HG02642 (cell line): ENCODE data around the gene ATF6.

Experiments used
- ATAC-seq: cut with Tn5 transposase; IDR thresholded peaks from one replicate; pipeline ENCODE4 v1.9.1; 2021; ENCODE audit warnings: mild to moderate bottlenecking; ENCODE audit not compliant: unreplicated experiment, poor library complexity

Gene ATF6

DNA sequence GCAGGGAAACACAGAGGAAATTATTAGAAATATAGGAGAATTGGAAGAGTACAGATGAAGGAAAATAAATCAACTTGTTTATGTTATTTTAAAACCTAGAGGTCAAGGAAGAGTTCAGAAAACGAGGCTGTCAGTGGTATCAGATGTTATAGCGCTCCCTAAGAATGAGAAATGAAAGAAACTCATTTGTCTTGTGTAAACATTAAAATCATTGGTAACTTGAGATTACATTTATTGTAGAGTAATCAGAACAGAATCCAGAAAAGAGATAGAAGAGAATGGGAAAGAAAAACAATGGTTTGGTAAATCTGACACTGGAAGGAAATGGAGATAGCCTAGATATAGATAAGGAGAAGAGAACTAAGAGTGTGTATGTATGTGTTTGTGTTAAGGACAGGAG lies 106.4 kb downstream of the ATF6 start:
- ATAC-seq, result no peak

DNA sequence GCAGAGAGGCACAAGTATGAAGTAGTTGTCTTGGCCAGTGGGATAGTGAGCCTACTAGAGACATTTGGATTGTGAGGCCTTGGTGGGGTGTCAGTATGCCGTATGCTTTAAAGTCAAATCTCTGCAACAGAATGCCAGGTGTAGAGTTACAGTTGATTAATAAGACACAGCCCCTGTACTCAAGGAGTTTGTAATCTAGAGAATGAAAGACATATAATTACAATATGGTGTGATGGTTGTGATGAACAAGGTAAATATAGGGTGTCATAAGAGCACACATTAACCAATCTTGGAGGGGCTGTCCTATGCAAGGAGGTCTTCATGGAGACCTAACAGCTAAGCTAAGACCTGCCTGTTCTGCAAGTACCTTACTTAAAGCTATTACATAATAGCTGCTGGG lies 113.1 kb downstream of the ATF6 start:
- ATAC-seq, result no peak

DNA sequence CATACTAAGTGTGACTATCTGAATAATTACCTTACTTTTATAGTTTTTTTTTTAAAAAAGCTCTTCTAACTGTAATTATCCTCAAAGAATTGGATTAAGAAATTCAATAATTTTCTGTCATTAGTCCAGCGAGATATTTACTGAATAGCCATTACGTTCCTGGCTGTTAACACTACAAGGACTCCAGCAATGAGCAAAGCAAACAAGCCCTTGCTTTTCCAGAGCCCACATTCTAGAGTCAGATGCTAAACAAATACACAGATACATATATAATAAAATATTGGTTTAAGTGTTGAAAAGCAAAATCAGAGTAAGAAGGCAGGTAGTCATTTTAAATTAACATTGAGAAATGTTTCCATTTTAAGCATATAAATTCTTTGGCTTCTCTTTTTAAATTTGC lies 118.4 kb downstream of the ATF6 start:
- ATAC-seq, result no peak

DNA sequence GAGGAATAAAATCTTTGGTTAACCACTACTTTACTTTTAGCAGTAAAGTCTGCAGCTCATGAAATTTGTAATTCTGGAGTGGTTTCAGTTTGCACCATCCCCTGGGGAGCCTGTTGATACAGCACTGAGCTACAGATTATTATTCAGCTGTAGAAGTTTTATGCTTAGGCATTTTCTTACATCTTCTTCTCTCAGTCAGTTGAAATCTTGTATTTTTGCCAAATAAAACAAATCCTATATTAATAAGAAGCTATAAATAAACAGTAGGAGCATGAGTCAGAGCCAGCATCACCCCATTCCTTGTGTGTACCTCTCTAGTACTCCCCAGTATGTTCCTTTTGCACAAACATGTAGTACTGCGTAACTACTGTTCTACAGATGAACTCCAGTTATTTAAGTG lies 118.9 kb downstream of the ATF6 start:
- no peak for ATAC-seq

DNA sequence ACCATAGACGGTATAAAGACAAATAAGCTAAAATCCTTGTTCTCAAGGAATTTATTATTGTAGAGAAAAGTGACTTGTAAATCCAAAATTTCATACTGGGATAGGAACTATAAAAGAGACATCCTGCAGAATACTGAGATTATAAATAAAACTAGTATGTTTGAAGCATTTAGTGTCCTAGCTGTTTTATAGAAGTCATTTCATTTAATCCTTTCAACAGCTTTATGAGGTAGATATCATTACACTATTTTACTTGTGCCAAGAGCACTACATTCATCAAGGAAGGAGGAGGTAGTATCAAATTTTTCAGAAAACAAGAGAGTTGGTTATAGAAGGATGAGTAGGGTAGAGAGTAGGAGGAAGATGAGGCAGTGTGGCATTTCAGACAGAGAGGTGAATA lies 119.6 kb downstream of the ATF6 start:
- ATAC-seq, result no peak

DNA sequence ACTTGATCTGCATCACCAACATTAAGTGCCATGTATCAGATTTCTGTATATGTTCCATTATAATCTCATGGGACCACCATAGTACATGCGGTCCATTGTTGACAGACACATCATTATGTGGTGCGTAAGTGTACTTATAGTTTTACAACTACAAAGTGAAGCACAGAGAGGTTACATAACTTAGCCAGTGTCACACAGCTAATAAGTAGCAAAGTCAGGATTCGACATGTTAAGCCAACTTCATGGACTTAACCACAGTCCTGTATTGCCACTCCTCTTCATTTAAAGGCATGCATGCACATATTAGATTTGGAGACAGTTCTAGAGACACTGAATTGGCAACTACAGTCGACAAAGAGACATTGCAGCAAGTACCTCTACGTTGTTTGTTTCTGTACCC lies 120.5 kb downstream of the ATF6 start:
- ATAC-seq, result no peak

DNA sequence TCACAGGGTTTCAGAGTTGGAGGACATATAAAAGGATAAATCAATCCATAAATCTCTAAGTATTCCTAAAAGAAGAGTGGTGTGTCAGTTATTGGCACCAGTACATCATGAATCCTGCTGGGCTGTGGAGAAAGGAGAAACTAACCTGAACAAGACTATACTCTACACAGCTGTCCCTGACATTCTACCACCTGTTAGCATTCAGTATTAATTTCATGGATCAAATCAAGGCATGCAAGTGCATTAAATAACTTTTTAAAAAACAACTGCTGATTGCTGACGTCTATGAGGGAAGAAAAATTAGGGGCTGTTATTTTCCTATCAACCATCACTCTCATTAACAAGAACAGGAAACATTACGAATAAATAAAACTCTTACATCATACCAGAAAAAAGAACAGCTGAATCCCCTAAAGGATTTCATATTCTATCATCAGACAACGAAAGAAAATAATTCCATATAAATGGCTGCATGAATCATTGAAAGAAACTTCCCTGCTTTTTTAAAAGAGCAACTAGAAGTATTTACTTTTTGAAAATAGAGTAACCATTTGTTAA lies 121.7 kb downstream of the ATF6 start:
- ATAC-seq, result no peak

DNA sequence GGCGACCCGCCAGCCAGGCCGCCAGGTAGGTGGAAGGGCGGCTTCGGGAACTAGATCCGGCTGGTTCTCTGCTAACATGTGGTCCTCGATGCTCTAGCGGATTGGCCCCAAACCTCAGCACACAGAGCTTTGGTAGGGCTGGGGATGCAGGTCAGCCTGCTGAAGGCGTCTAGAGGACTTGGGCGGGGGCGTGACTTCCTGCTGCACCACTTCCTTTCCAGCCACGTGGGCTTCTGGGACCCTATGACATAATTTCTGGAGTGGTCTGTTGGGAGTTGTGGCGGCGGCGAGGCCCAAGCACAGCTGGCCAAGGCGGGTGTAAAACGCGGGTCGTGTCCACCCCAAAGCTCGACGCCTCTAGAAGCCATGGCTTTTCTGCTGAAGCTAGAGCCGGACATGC lies 124.5 kb downstream of the ATF6 start:
- ATAC-seq, result no peak

DNA sequence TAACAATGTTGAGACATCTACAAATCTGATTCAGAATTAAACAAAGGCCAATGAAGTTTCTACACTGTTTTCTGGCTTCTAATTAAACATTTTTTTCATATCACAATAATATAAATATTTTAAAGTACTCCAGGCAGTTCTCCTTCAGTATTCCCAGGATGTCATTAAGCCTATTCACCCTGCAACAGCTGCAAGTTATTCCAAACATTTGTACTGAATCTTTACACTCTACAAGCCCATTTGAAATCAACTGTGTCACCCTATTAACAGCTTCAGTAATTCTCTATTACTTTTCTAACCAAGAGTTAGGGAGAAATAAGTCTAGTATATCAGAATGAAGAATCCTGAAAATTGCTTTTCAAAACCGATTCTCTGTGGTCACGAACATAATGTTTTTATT lies 133.0 kb downstream of the ATF6 start:
- ATAC-seq, result no peak

DNA sequence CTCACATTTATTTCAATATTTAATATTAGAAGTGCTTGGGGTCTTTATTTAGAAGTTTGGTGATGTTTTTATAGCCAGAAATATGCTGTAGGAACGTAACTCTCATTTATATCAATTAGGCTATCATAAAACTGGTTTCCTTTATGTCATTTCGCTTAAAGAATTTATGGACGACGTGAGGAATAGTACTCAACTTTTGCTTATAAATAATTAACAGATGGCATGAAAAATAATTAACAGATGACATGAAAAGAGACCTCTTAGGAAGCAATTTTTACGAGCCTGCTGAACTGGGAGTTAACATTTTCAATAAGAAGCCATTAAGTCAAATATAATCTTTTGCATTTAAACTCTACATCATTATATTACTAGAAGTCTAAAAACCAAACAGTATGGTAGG lies 134.0 kb downstream of the ATF6 start:
- no peak for ATAC-seq

DNA sequence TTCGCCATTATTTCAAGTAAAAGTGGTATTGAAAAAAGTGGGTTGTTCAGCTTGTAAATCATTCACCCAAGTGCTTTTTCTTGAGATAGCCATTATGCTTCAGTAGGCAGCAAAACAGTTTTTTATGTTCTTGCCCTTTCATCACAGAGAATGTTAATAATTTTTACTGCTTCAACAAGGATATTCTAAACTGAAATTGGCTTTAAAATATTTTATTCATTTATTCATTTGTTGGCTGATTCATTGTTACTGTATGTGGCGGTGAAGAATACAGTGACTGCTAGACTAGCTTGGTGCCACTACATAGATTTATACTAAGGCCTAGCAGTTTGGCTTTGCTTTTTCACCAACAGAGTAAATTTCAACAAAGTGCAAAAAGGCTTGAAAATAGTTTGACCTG lies 136.1 kb downstream of the ATF6 start:
- no peak for ATAC-seq

DNA sequence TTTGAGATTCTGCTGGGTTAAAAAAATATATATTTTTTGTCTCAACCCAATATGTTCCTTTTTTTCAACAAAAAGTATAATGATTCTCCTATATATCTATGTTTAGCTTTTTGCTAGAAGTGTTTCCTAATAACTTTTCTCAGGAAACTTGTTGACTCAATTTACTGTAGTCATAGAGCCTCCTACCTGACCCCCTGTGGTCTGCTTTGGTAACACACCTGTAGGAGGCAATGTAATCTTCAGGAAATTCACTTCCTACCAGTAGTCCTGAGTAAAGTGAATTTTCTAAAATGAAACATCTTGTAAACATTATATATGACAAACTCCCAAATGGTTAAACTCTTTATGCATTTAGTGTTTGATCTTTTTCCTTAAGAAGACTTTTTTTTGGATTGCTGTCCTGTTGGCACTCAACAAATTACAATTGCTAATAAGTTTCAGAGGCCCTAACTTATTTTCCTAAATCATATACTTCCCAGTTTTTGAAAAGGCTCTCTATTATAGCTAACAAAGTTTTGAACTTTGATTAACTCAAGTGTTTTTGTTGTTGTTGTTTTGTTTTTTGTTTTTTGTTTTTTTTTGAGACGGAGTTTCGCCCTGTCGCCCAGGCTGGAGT lies 139.3 kb downstream of the ATF6 start:
- peak; percentile 50 for ATAC-seq

DNA sequence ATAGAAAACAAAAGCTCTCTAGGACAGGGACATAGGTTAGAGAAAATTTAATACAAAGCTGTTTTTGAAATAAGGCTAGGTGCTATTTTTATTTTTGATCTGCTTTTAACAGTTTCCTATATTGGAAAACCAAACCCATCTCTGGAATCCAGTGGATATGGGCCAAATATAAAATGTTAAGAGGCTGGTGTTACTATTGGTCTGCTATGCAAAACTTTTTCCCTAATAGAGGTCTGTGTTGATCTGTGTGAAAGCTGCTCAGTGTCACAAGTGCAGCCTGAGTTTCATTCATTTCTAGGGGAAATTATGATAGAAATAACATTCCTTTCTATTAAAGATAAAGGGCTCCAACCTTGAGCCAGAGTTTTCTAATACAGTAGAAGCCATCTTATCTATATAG lies 141.1 kb downstream of the ATF6 start:
- no peak for ATAC-seq

DNA sequence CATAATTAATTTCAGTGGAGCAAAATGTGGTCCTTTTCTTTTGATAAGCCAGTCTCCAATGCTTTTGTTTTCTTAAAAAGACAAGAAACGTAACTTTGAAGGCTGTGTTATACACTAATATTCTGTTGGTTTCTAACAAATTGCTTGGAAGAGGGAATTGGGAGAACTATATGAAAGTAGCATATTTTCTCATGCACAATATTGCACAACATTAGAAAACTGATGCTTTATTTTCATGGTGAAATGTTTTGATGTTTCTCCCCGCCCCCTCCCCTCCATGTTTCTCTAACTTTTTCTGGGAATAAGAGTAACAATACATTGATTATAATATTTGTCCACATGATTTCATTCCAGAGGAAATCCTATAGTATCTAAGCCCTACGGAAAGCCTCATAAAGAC lies 142.1 kb downstream of the ATF6 start:
- no peak for ATAC-seq

DNA sequence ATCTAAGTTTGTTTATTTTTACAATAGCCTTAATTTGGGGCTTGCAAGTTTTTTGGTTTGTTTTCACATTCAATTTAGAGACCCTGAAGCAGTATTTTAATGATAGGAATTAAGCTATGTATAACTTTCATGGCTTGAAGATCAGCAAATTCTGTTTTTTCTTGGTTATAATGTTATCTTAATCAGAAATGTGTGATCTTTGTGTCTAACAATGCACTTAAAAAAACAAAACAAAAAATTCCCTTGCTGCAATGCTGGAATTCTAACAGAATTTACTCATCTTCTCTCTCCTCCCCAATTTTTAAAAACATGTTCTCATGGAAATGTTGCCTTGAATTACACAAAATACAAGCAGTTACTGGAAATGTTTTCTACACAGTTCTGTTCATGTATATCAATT lies 144.5 kb downstream of the ATF6 start:
- ATAC-seq, result no peak

DNA sequence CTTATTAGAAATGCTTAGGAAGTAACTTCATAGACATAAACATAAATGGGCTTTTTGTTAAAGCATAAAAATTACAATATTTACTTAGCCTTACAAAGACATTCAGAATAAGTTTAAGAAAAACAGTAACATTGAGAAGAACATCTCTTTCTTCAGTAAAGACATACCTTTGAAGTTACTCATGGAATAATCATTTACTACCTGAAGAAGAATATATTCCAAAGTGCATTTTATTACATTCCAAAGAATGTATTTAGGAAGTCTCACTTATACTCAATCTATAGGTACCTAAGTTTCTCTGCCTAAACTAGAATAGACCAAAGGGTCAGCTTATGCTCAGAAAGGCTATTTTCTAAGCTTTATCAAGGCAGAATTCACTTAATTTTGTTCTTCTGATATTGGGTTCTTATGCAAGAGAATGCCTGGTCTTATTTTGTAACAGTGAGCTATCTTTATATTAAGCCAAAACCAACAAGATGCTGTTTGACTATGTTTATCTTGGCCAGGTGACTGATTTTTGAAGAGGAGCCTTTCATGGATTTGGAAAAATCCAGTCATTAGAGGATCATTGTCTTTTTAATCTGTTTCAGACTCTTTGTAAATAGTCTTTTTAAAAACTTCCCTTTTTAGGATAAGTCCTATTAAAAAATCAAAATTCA lies 147.5 kb downstream of the ATF6 start:
- no peak for ATAC-seq

DNA sequence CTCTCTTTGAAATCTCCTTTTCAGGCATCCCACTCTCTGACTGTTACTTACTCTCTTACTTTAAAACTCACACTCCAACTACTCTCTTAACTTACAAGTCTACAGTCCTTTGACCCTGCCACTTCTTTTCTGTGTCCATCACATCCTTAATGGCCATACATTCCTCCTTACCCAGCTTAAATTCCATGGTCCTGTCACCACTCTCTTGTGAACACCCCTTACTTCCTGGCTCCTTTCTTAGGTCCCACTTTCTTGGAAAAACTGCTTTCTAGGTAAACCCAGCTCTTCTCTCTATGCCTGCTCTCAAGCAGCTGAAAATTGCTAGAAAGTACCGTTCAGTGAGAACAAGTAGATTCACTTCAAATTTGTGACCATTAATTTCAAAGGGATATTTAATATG lies 148.5 kb downstream of the ATF6 start:
- no peak for ATAC-seq

DNA sequence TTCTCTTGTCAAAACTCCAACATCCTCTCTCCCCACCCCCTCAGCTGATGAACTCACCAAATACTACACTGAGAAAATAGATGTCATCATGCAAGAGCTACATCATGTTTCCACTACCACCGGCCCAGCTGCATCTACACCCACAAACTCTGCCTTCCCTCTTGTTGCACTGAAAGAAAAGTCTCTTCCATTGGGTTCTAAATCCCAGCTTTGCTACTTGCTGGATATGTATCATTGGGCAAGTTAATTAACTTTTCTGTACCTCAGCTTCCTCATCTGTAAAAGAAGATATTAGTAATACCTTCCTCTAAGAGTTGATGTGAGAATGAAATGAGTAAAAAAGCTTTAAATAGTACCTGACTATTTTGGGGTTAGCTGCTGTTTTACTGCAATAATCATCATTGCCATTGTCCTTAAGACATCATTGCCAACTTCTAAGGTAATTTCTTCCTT lies 149.0 kb downstream of the ATF6 start:
- peak; percentile 70 for ATAC-seq

DNA sequence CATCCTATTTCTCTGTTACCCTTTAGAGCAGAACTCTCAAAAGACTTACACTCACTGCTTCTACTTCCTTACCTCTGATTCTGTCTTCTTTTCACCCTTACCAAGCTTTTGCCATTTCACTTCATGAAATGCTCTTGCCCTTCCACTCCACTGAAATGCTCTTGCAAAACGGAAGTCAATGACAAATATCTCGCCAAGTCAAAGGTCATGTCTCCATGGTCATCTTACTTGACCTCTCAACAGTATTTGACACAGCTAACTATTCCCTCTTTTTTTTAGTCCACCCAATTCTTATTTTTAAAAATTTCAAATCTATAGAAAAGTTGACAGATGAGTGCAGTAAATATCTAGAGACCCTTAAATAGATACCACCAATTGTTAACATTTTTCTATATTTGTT lies 149.9 kb downstream of the ATF6 start:
- ATAC-seq, result no peak

DNA sequence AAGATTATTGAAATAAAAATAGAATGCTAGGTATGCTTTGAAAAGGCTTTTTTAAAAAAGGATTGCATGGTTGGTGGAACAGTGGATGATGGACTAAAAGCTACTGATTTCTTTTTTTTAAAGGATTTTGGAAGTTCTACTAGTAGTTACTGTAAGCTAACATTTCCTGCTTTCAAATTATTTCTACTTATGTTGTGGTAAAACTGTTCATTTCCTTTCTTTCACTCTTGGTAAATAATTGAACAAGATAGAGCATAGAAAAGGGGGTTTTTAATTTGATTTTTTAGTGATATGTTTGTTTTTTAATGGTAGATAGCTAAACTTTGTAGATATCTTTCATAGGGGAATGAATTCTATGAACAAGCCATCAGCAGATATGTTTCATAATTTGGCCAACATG lies 153.1 kb downstream of the ATF6 start:
- no peak for ATAC-seq

DNA sequence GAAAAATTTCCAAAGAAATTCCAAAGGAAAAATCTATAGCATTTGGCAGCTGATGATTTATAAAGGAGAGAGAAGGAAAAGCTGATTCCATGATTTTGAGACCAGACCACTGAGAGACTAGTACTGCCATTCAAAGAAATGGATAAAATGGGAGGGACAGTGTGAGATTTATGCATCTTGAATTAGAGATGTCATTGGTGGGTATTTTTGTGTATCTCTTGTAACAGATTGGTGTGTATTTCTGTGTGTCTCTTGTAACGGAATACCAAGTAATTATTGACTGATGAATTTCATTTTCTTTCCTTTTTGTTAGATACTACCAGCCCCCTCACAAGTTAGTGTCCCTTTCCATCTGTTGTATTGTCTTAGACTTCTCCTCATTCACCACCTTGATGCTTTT lies 155.4 kb downstream of the ATF6 start:
- ATAC-seq, result no peak

DNA sequence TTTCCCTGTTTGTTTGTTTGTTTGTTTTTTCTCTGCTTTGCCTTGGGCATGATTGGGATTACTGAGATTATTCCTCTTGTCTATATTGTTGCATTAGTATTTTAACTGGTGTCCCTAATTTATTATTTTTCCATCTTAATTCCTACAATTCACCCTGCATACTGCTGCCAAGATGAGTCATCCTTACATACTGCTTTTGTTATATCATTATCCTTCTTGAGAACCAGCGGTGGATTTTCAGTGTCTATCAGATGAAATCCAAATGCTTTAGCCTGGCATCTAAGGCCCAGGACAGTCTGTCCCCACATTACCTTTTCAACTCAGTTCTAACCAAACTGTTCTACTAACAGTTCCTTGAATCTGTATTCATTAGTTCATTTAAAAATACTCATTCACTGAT lies 155.9 kb downstream of the ATF6 start:
- no peak for ATAC-seq
